Measurements from ENCODE around the gene PTPRT. TPM values are rescaled to one million over a fixed set of nuclear protein-coding genes. Genes with fewer than 3 reads are reported as not detected.
"Not testable (repeated sequence)": the region's sequence is repeated elsewhere in the genome, so short reads cannot be mapped to it uniquely, and the experiment has no call there.

Gene PTPRT
- total and polyA plus RNA-seq, 11 donors = 0.04 to 2.5 (median 0.25) TPM; not detected in 2

- H3K36me3 ChIP-seq = no peaks in the 10 kb centered on the region
- no peaks in the 10 kb centered on the region for H3K9me3 ChIP-seq
- H3K4me1 ChIP-seq = no peaks in the 10 kb centered on the region
- 82 to 90% (median 87%) methylated on average over 6 of the region's 6 CpGs for WGBS, 4 donors
- DNase-seq (no peak), ATAC-seq (no peak)
- no peak overlapping the region for H3K4me3 ChIP-seq
- peaks cover 0 to 3% (median 0%) of the 10 kb centered on the region in 9 donors for H3K27me3 ChIP-seq
- no peak overlapping the region for H3K27ac ChIP-seq
- intact Hi-C loops (cut with DNase I) = no loop called here
- TF ChIP-seq POLR2A (IDR thresholded peaks at IDR 0.05) (no peak), CTCF (IDR thresholded peaks at IDR 0.05) (no peak)
Measured at GRCh38 chr20:43165611-43166010, 24.1 kb downstream of the PTPRT start.

DNA sequence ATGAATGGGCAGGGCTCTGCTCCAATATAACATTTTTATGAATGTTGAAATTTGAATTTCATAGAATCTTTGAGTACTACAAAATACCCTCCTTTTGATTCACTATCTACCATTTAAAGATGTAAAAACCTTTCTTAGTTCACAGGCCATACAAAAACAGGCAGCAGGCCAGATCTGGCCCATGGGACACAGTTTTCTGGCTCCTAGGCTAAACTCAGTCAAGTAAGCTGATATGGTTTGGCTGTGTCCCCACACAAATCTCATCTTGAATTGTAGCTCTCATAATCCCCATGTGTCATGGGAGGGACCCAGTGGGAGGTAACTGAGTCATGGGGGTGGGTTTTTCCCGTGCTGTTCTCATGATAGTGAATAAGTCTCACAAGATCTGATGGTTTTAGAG lies 25.0 kb downstream of the PTPRT start:
- H3K4me1 ChIP-seq; H3K9me3 ChIP-seq; H3K27me3 ChIP-seq; H3K27ac ChIP-seq; intact Hi-C loops (cut with DNase I); H3K36me3 ChIP-seq; H3K4me3 ChIP-seq: not testable (repeated sequence)
- 22 to 38% (median 32%) methylated on average over 1 of the region's 1 CpG for WGBS, 4 donors
- ATAC-seq (peak in 1 of 4 donors; percentile 28), DNase-seq (peak in 1 of 5 donors; percentile 33)

DNA sequence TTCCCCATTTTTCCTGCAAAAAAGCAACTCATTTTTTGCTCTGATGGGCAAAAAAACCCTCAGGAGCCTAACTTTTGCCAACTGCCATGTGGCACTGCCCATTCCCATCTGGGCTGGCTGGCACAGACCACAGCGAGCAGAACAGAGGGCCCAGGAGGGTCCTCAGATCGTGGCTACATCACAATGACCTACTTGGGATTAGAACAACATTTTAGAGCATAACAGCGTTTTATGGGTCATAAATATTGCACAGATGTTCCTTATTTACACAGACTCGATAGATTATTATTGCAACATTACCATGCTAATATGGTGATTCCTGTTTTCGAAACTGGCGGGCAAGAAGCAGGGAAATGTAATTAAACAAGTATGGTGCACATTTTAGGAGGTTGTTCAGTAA lies 28.0 kb downstream of the PTPRT start:
- no peaks in the 10 kb centered on the region for H3K36me3 ChIP-seq
- ATAC-seq = no peak

GRCh38 chr20:43160941-43161340 lies 28.8 kb downstream of the PTPRT start:
- no peaks in the 10 kb centered on the region for H3K9me3 ChIP-seq
- no peak overlapping the region for H3K4me3 ChIP-seq
- peaks cover 0 to 3% (median 0%) of the 10 kb centered on the region in 9 donors for H3K27me3 ChIP-seq
- H3K36me3 ChIP-seq = no peaks in the 10 kb centered on the region
- ATAC-seq = no peak
- TF ChIP-seq POLR2A (IDR thresholded peaks at IDR 0.05) (no peak), CTCF (IDR thresholded peaks at IDR 0.05) (no peak)
- H3K27ac ChIP-seq = no peak overlapping the region
- intact Hi-C loops (cut with DNase I) = no loop called here
- WGBS, 4 donors = 71 to 78% (median 75%) methylated on average over 6 of the region's 6 CpGs
- H3K4me1 ChIP-seq = no peaks in the 10 kb centered on the region
- DNase-seq = no peak

More for the DNA sequence above, 28.0 kb downstream of the PTPRT start:
- Histone ChIP-seq H3K9me3 (no peaks in the 10 kb centered on the region), H3K4me1 (no peaks in the 10 kb centered on the region), H3K27ac (no peak overlapping the region), H3K4me3 (no peak overlapping the region), H3K27me3 (peaks cover 0 to 3% (median 0%) of the 10 kb centered on the region in 9 donors)
- intact Hi-C loops (cut with DNase I) = no loop called here
- 68 to 76% (median 71%) methylated on average over 6 of the region's 6 CpGs for WGBS, 4 donors
- TF ChIP-seq CTCF (IDR thresholded peaks at IDR 0.05) (no peak), POLR2A (IDR thresholded peaks at IDR 0.05) (no peak)
- no peak for DNase-seq

DNA sequence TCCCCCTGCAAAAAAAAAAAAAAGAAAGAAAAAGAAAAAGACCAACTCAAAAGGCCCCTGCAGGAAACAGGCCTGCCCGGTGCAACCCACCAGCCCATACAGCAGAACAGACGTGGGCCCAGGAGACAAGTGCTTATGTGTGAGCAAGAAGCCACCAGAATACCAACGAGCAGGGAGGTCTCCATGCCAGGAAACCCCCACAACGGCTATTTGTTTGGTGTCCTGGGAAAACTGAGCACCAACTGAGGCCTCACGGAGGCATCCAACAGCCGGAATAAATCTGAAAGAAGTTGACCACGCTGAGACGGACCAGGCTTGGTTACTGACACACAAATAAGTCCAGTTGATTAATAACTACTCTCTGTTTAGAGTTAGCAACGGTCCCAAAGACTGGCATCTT lies 29.7 kb downstream of the PTPRT start:
- no peak for DNase-seq
- Histone ChIP-seq H3K9me3 (no peaks in the 10 kb centered on the region), H3K4me1 (no peaks in the 10 kb centered on the region), H3K4me3 (no peak overlapping the region), H3K36me3 (no peaks in the 10 kb centered on the region), H3K27ac (no peak overlapping the region), H3K27me3 (peaks cover 0 to 2% (median 0%) of the 10 kb centered on the region in 9 donors)
- intact Hi-C loops (cut with DNase I) = no loop called here
- no peak for ATAC-seq
- 72 to 77% (median 73%) methylated on average over 9 of the region's 9 CpGs for WGBS, 4 donors
- TF ChIP-seq POLR2A (IDR thresholded peaks at IDR 0.05) (no peak), CTCF (IDR thresholded peaks at IDR 0.05) (no peak)
